GM20000 (cell line): Measurements from ENCODE around the gene HAVCR2.
"Not testable (repeated sequence)": the region's sequence is repeated elsewhere in the genome, so short reads cannot be mapped to it uniquely, and the experiment has no call there.

ENCODE experiments used
- DNase-seq: peaks from one replicate; pipeline ENCODE4 v3.0.0; 2012; ENCODE audit warnings: low spot score
- CTCF ChIP-seq: IDR thresholded peaks from 2 replicates; pipeline ENCODE4 v1.5.1; 2012; ENCODE audit warnings: mild to moderate bottlenecking, control low read depth; ENCODE audit errors: extremely low read depth, missing control alignments

The HAVCR2 gene

GRCh38 chr5:157057459-157058370 is 51.1 kb downstream of the HAVCR2 start:
- DNase-seq = no peak
- TF ChIP-seq CTCF = no peak

- DNase-seq = not testable (repeated sequence)
Observed at GRCh38 chr5:157056848-157057247, 52.0 kb downstream of the HAVCR2 start.

GRCh38 chr5:157051604-157052245 is 57.1 kb downstream of the HAVCR2 start:
- no peak for DNase-seq
- no peak for TF ChIP-seq CTCF

GRCh38 chr5:157050050-157050449 is 58.8 kb downstream of the HAVCR2 start:
- DNase-seq = no peak
- TF ChIP-seq CTCF = no peak

GRCh38 chr5:157049605-157050004 is 59.2 kb downstream of the HAVCR2 start:
- TF ChIP-seq CTCF = no peak
- DNase-seq = no peak

- DNase-seq = no peak
- TF ChIP-seq CTCF = no peak
Observed at GRCh38 chr5:157047898-157048297, 60.9 kb downstream of the HAVCR2 start.

GRCh38 chr5:157047016-157047415 is 61.8 kb downstream of the HAVCR2 start:
- DNase-seq = not testable (repeated sequence)

GRCh38 chr5:157046041-157046440 is 62.8 kb downstream of the HAVCR2 start:
- DNase-seq = no peak
- no peak for TF ChIP-seq CTCF
